GM19099 (cell line): ENCODE measurements around the gene AGTR2.

Source experiments
- POLR2A ChIP-seq: IDR thresholded peaks from 3 replicates; pipeline ENCODE4 v1.6.1; 2011; ENCODE audit warnings: low read depth; ENCODE audit not compliant: insufficient read length; ENCODE audit errors: extremely low read depth

AGTR2 gene, protein sequence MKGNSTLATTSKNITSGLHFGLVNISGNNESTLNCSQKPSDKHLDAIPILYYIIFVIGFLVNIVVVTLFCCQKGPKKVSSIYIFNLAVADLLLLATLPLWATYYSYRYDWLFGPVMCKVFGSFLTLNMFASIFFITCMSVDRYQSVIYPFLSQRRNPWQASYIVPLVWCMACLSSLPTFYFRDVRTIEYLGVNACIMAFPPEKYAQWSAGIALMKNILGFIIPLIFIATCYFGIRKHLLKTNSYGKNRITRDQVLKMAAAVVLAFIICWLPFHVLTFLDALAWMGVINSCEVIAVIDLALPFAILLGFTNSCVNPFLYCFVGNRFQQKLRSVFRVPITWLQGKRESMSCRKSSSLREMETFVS

GRCh38 chrX:116170511-116170910, at the start of gene AGTR2:
AGTR2 (plus strand) TSS chrX:116170744; CDS start chrX:116172281, 1,537 bp downstream.
- no peak for TF ChIP-seq POLR2A

DNA sequence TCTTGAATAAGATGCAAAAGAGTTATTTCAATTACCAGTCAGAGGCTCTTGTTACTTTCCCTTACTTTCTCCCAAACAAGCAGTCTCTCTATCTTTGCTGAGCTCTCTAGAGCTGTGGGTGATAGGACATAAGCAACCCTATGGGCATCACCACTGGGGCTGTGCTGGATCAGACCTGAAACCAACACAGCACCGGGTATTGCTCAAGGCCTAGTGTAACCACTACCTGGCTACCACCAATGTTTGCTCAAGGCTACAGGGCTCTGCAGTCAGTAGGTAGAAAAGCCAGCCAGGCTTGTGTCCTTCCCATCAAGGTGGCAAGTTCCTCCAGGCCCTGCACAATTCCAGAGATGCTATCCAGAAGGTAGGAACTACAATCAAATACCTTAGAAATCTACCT, 35.3 kb upstream of the AGTR2 start:
- no peak for TF ChIP-seq POLR2A

DNA sequence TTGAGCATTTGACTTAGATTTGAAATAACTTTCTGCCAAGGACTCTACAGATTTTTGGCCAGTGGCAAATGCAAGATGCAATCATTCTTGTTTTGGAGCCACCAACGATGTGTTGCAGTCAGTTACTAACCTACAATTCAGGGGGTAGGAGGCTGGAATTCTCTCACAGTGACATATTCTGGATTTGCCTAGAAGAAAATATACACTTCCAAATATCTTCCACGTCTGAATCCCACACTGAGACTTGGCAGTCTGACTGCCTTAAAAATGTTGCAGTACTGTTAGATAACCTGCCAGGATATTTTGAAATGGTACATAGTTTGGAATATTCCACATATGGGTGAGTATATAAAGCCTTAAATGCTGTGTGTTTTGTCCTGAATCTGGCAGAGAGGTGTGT, 27.6 kb upstream of the AGTR2 start:
- no peak for TF ChIP-seq POLR2A

- no peak for TF ChIP-seq POLR2A
These were observed 2.4 kb downstream of the AGTR2 start for GRCh38 chrX:116172976-116173375.

GRCh38 chrX:116181300-116181699, 10.8 kb downstream of the AGTR2 start:
- TF ChIP-seq POLR2A: no peak

DNA sequence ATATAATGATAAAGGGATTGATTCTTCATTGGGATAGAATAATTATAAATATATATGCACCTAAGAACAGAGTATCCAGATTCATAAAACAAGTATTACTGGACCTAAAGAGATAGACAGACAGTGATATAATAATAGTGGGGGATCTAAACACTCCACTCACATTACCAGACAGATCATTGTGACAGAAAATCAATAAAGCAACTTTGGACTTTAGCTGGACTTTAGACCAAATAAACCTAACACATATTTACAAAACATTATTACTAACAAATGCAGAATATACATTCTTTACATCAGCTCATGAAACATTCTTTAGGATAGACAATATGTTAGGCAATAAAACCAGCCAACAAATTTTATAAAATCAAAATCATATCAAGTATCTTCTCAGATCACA, 14.6 kb downstream of the AGTR2 start:
- TF ChIP-seq POLR2A: no peak

DNA sequence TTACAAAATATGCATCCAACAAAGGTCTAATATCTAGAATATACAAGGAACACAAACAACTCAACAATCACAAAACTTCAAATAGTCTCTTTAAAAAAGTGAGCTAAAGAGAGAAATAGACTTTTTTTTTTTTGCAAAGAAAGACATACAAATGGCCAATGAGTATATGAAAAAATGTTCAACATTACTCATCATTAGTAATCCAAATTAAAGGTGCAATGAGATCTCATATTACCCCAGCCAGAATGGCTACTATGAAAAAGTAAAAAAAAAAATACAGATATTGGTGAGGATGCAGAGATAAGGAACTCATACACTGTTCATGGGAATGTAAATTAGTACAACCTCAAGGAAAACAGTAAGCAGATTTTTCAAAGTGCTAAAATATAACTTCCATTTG, 24.1 kb downstream of the AGTR2 start:
- TF ChIP-seq POLR2A: no peak

- no peak for TF ChIP-seq POLR2A
These were observed 27.7 kb downstream of the AGTR2 start for GRCh38 chrX:116198235-116198634.

DNA sequence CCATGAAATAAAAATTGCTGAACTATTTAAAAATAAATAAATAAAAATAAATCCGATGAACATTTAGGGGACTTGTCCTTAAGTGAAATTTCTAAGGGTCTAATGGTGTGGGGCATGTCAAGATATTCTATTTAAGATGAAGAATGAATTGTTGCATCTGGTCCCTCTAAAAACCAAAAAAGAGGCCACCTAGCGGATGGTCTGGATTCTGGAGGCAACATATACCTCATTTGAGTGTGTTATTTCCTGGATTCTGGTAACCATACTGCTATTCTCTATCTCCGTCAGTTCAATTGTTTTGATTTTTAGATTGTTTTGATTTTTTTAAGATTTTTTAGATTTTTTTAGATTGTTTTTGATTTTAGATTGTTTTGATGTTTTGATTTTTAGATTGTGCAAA, 28.3 kb downstream of the AGTR2 start:
- no peak for TF ChIP-seq POLR2A

- TF ChIP-seq POLR2A: no peak
These were observed 34.4 kb downstream of the AGTR2 start for GRCh38 chrX:116204932-116205331.

GRCh38 chrX:116213262-116213661, 42.7 kb downstream of the AGTR2 start:
- no peak for TF ChIP-seq POLR2A
